ENCODE results near the gene ITGA4.
"Not testable (repeated sequence)": the region's sequence is repeated elsewhere in the genome, so short reads cannot be mapped to it uniquely, and the experiment has no call there.

The ITGA4 gene

DNA sequence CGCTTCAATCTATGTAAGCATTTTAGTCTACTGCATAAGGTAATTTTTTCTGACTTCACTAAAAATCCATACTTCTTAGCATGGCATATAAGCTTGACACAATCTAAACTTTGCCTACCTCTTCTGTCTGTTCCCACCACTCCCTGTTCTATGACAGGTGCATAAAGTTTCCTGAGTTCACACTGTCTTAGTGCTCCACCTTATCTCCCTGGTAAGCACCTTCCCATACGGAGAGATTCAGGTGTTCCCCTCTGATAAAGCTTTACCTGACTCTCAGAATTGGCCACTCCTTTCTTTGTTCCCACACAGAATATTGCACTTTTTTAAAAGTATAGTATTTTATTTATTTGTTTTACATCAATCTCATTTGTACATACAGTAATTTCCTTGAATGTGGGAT lies 16.8 kb upstream of the ITGA4 start:
- no peak for TF ChIP-seq CTCF (IDR thresholded peaks at IDR 0.05; ENCODE audit: control extremely low read depth, extremely low read depth, low read depth, missing control alignments)
- CTCF ChIA-PET = interaction anchor here (1.1 to 2.7 kb wide), 5 partner anchors 11 to 335 kb away, joined by 3 to 9 read pairs (median 5); partner anchors contain the start of gene ITGA4
- POLR2A ChIA-PET = no interaction called here

DNA sequence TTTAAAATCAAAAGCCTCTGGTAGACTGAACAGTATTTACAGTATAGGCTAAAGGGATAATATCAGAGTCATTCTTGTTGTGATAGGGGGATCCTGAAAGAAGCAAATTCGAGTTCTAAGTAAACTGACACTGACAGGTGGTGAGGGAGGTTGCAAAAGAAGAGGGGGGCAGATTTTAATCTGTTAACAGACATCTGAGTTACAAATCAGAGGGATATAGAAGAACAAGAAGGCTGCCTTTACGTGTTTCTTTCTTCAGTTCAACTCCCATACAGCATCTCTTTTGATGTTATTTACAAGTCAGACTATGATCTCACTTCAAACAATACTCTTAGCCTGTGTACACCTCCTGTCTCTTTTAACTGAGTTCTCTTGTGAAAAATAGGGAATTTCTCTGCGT lies 16.3 kb upstream of the ITGA4 start:
- no peak for TF ChIP-seq CTCF (IDR thresholded peaks at IDR 0.05; ENCODE audit: control extremely low read depth, extremely low read depth, low read depth, missing control alignments)
- no peak for DNase-seq (ENCODE audit: extremely low spot score)
- CTCF ChIA-PET = interaction anchor here (2.7 kb wide), 1 partner anchor 17 kb away, joined by 9 read pairs; the partner anchor contains the start of gene ITGA4

More for the DNA sequence above, 16.8 kb upstream of the ITGA4 start:
- DNase-seq (ENCODE audit: extremely low spot score) = no peak

DNA sequence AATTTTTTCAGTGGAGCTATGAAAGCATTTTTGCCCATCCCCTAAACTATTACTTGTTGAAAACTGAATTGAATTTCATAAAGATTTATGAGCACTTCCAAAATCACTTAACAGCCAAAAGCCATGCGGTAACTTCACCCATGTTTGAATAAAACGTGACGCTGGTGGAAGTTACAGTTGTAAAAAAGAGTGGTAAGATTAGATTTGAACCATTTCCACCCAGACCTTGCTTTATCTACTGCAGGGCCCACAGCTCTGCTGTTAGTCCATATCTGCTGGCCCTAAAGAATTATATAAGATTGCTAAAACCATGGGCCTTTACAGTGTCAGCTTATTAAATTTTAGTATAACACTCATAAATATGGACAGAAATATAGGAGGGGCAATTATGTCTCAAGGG lies 15.5 kb upstream of the ITGA4 start:
- TF ChIP-seq CTCF (IDR thresholded peaks at IDR 0.05; ENCODE audit: control extremely low read depth, extremely low read depth, low read depth, missing control alignments) = no peak
- CTCF ChIA-PET = interaction anchor here (1.2 to 1.9 kb wide), 3 partner anchors 10 to 16 kb away, joined by 4 to 6 read pairs (median 4); partner anchors contain the start of gene ITGA4
- no peak for DNase-seq (ENCODE audit: extremely low spot score)
- POLR2A ChIA-PET = no interaction called here

More for the DNA sequence above, 16.3 kb upstream of the ITGA4 start:
- POLR2A ChIA-PET = no interaction called here

- CTCF ChIA-PET = interaction anchor here (1.3 to 2.1 kb wide), 2 partner anchors 13 to 19 kb away, joined by 3 to 8 read pairs; partner anchors contain the start of gene ITGA4
- POLR2A ChIA-PET = no interaction called here
- no peak for TF ChIP-seq CTCF (IDR thresholded peaks at IDR 0.05; ENCODE audit: control extremely low read depth, extremely low read depth, low read depth, missing control alignments)
- no peak for DNase-seq (ENCODE audit: extremely low spot score)
Measured at GRCh38 chr2:181444654-181445053, 12.5 kb upstream of the ITGA4 start.

DNA sequence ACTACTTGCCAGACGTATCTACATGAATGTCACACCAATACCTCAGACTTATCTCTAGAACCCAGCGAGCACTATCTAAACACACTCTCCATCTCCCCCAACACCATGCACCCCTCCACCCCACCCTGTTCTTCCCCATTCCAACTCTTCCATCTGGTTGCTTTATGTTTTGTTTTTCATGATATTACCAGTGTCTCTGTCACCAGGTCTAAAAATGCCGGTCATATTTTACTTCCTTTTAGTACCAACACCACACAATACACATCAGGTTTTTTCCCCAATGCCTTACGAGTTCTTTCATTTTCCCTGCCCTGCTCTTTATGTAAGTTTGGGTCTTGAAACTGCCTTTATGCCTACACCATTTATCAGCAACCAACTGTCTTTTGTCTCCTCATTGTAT lies 10.2 kb upstream of the ITGA4 start:
- no peak for TF ChIP-seq CTCF (IDR thresholded peaks at IDR 0.05; ENCODE audit: control extremely low read depth, extremely low read depth, low read depth, missing control alignments)
- CTCF ChIA-PET = interaction anchor here (0.8 to 1.8 kb wide), 3 partner anchors 8 to 351 kb away, joined by 3 to 6 read pairs (median 3); no protein-coding TSS in a partner anchor
- DNase-seq (ENCODE audit: extremely low spot score) = no peak
- POLR2A ChIA-PET = no interaction called here

DNA sequence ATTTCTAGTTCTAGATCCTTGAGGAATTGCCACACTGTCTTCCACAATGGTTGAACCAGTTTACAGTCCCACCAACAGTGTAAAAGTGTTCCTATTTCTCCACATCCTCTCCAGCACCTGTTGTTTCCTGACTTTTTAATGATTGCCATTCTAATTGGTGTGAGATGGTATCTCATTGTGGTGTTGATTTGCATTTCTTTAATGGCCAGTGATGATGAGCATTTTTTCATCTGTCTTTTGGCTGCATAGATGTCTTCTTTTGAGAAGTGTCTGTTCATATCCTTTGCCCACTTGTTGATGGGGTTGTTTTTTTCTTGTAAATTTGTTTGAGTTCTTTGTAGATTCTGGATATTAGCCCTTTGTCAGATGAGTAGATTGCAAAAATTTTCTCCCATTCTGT lies 7.9 kb upstream of the ITGA4 start:
- CTCF ChIA-PET; DNase-seq (ENCODE audit: extremely low spot score); POLR2A ChIA-PET: not testable (repeated sequence)

DNA sequence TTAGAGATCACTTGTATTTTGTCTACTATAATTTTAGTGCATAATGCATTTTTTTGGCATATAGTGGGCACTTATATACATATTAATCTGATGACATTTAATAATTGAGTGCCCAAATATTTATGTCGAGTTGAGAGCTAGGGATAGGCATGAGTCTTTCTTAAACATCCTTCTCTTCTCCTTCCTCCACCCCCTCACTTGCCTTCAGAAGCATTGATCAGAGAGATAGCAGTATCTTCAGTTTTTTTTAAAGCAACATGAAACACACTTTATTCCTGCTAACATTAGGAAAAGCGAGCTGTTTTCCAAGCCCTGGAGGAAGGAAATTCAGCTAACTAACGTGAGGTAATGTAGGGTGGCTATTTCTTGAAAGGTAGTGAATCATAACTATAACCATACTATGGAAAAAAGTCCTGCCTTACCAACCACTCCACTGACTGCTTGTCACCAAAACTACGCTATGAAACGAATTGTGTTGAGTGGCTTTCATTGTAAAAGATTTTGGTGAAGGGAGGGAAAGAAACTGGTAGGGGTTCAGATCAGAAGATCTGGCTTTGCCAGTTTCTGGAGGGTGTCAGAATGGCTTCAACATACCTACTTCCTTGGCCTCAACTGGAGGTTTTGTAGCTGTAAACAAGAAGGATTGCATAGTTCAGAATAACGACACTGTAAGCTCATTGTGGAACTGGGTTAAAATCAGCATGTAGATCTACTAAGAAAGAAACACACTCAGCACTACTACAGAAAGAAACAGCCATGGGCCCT lies 2.3 kb upstream of the ITGA4 start:
- DNase-seq (ENCODE audit: extremely low spot score) = no peak
- ChIA-PET POLR2A (no interaction called here), CTCF (interaction anchor here (0.6 to 4.3 kb wide), 14 partner anchors 11 to 343 kb away, joined by 3 to 21 read pairs (median 3); no protein-coding TSS in a partner anchor)
- TF ChIP-seq CTCF (IDR thresholded peaks at IDR 0.05; ENCODE audit: control extremely low read depth, extremely low read depth, low read depth, missing control alignments) = no peak
